Endothelial cell of umbilical vein (primary cell): Measurements from ENCODE around the gene COL4A2. TPM values are rescaled to one million over a fixed set of nuclear protein-coding genes. Genes with fewer than 3 reads are reported as not detected.

Experiments used
- BruUV-seq: library from RNA; stranded (reverse); fragments of 400-500 nt; replicated peaks from 2 replicates; lab custom pipeline; 2021; lab: Mats Ljungman, UMichigan
- CTCF ChIA-PET: fragments of 300-600, 350-600 bp; sonication (Branson Sonifier 250); formaldehyde crosslinking; loops from one replicate; lab custom pipeline; 2021; ENCODE audit warnings: antibody characterized with exemption, inconsistent platforms; lab: Charles Lee
- POLR2A ChIA-PET: fragments of 300-600, 350-600 bp; sonication (Branson Sonifier 250); formaldehyde crosslinking; loops from one replicate; lab custom pipeline; 2021; ENCODE audit warnings: antibody characterized with exemption, inconsistent platforms; lab: Charles Lee
- DNase-seq: peaks from one replicate; pipeline ENCODE4 v3.0.0-alpha.2; 2011; ENCODE audit warnings: low read depth, low spot score
- FAIRE-seq: peaks from 2 replicates; lab custom pipeline; 2011; peaks lifted over from hg19 to GRCh38; lab: Jason Lieb, UNC
- H2AFZ ChIP-seq: 2 replicates; pipeline ENCODE4 v1.6.0; 2012; ENCODE audit warnings: low read depth, low read length, control low read depth, inconsistent platforms
- H3K27ac ChIP-seq: 2 replicates; pipeline ENCODE4 v1.5.1; 2011; ENCODE audit warnings: low read depth, mild to moderate bottlenecking, control low read depth, low read length, moderate library complexity; ENCODE audit not compliant: insufficient read depth
- H3K27me3 ChIP-seq, 2 experiments: 2 replicates each; pipeline versions ENCODE4 v1.6.0 to v1.6.1; 2011; ENCODE audit warnings: low read length in 2 of 2, mixed read lengths in 1 of 2; ENCODE audit not compliant: control insufficient read depth in 2 of 2, insufficient read depth in 2 of 2
- H3K36me3 ChIP-seq, 2 experiments: 2 replicates in 1 of 2; 3 replicates in 1 of 2; pipeline ENCODE4 v1.5.1; 2011; ENCODE audit warnings: low read length in 2 of 2, mild to moderate bottlenecking in 1 of 2, moderate library complexity in 1 of 2; ENCODE audit not compliant: control insufficient read depth in 2 of 2, insufficient read depth in 2 of 2; ENCODE audit errors: extremely low read depth in 1 of 2
- H3K4me1 ChIP-seq: 3 replicates; pipeline ENCODE4 v1.5.1; 2011; ENCODE audit warnings: mild to moderate bottlenecking, low read length; ENCODE audit not compliant: control insufficient read depth, insufficient read depth; ENCODE audit errors: extremely low read depth
- H3K4me2 ChIP-seq: 2 replicates; pipeline ENCODE4 v1.6.1; 2011; ENCODE audit warnings: low read length, control low read depth, mixed read lengths; ENCODE audit not compliant: insufficient read depth
- H3K4me3 ChIP-seq, 3 experiments: fragments of 200-600 bp in 1 of 3; sonication (generic), shearing (Covaris generic) in 1 of 3; replicated peaks in 1 of 3; 2 replicates each; pipeline ENCODE4 v1.5.1; 2011 to 2016; ENCODE audit warnings: control low read depth in 3 of 3, low read length in 3 of 3, mild to moderate bottlenecking in 2 of 3, inconsistent platforms in 1 of 3, low read depth in 1 of 3, moderate library complexity in 1 of 3; ENCODE audit not compliant: insufficient read depth in 1 of 3
- H3K79me2 ChIP-seq: 2 replicates; pipeline ENCODE4 v1.6.0; 2012; ENCODE audit warnings: low read length, inconsistent platforms; ENCODE audit not compliant: control insufficient read depth, insufficient read depth
- H3K9ac ChIP-seq: replicated peaks from 2 replicates; pipeline ENCODE3; 2011; ENCODE audit warnings: low read length, control low read depth; ENCODE audit not compliant: insufficient read depth; ENCODE audit errors: extremely low read depth
- H3K9me1 ChIP-seq: replicated peaks from 3 replicates; pipeline ENCODE4 v1.6.0; 2011; ENCODE audit warnings: mild to moderate bottlenecking, low read length; ENCODE audit not compliant: control insufficient read depth, insufficient read depth; ENCODE audit errors: extremely low read depth
- H3K9me3 ChIP-seq: replicated peaks from 2 replicates; pipeline ENCODE4 v1.5.1; 2012; ENCODE audit warnings: low read length, inconsistent platforms; ENCODE audit not compliant: control insufficient read depth, insufficient read depth
- H4K20me1 ChIP-seq: replicated peaks from 2 replicates; pipeline ENCODE3; 2011; ENCODE audit warnings: mild to moderate bottlenecking, low read length; ENCODE audit not compliant: control insufficient read depth, insufficient read depth; ENCODE audit errors: extremely low read depth
- FOS ChIP-seq: IDR thresholded peaks from 2 replicates; pipeline ENCODE4 v1.6.1; 2011; ENCODE audit warnings: mild to moderate bottlenecking, low read length, moderate library complexity, borderline replicate concordance; ENCODE audit not compliant: insufficient read depth
- GATA2 ChIP-seq: IDR thresholded peaks from 2 replicates; pipeline ENCODE4 v1.7.0; 2011; ENCODE audit warnings: low read depth, mild to moderate bottlenecking, moderate library complexity, mixed read lengths, low read length; ENCODE audit not compliant: insufficient read length, insufficient read depth
- MYC ChIP-seq: IDR thresholded peaks from one replicate; pipeline ENCODE4 v1.6.1; 2011; ENCODE audit warnings: mild to moderate bottlenecking, low read depth, low read length
- dilution Hi-C: fragments of 300-500 bp; cut with MboI; formaldehyde crosslinking; loops from one replicate; pipeline ENCODE4 v1.15.0; 2019; ENCODE audit warnings: low sequenced_read_pairs; ENCODE audit not compliant: extremely low pct_ligation_motif_present
- intact Hi-C: fragments of 100-400 bp; cut with micrococcal nuclease; formaldehyde crosslinking; loops from one replicate; pipeline ENCODE4 v1.10.0; 2022
- polyA plus RNA-seq, 4 experiments: library from polyadenylated mRNA; depleted of rRNA in 3 of 4; stranded (reverse) in 3 of 4; unstranded in 1 of 4; fragments of >200 nt; gene quantifications; 2 replicates each; pipeline versions ENCODE4 v1.2.1 to v1.2.3, GENCODE V29; 2011 to 2012; ENCODE audit warnings: missing spikeins in 1 of 4
- total RNA-seq: library from RNA; stranded (reverse); gene quantifications from 2 replicates; pipeline ENCODE4 v1.2.3, GENCODE V29; 2021
- TF ChIP-seq, protein P1 (sequence below): IDR thresholded peaks from 2 replicates; pipeline ENCODE4 v1.6.1; 2011; ENCODE audit not compliant: insufficient read depth, insufficient read length
- TF ChIP-seq, protein P2 (sequence below), 2 donors: IDR thresholded peaks; 1 replicate in 1 of 2; 2 replicates in 1 of 2; pipeline ENCODE4 v1.5.1; 2011; ENCODE audit warnings: low read length in 2 of 2, mild to moderate bottlenecking in 2 of 2, moderate library complexity in 2 of 2, control low read depth in 1 of 2, inconsistent platforms in 1 of 2, low read depth in 1 of 2; ENCODE audit not compliant: insufficient read depth in 1 of 2; ENCODE audit errors: extremely low read depth in 1 of 2

Gene COL4A2
- total and polyA plus RNA-seq, 2 donors (not counting 3 experiments of a cell fraction or from before 2014, with no cell fraction given) = 792 to 940 TPM

DNA sequence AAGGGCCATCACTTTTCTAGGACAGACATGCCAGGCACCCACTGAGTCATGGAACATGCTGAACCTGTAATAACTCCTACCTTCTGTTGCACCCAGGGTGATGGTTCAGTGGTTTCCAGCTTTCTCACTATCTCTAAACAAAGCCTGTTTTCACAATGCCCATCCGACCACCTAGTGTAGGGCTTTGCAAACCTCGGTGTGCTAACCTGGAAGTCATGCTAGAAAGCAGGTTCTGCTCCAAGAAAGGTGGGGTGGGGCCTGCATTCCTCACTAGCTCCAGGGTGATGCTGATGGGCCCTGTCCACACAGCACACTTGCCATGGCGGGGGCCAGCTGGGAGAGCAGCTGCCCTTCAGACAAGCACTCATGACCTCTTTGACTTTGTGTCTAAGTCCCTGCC, 43.4 kb downstream of the COL4A2 start:
- ChIA-PET POLR2A (no interaction called here), CTCF (interaction anchor here (1.0 to 1.7 kb wide), 2 partner anchors 10 to 103 kb away, joined by 5 to 6 read pairs; no protein-coding TSS in a partner anchor)
- Histone ChIP-seq H3K4me3 (no peak overlapping the region), H3K9me3 (no peaks in the 10 kb centered on the region), H3K36me3 (peaks cover 0 to 1% of the 10 kb centered on the region in 2 experiments), H2AFZ (no peak overlapping the region), H3K27ac (no peak overlapping the region), H3K4me1 (peaks cover 33% of the 10 kb centered on the region), H3K9me1 (no peaks in the 10 kb centered on the region), H3K27me3 (peaks cover 0 to 2% of the 10 kb centered on the region in 2 experiments), H4K20me1 (peaks cover 2% of the 10 kb centered on the region), H3K79me2 (peaks cover 46% of the 10 kb centered on the region), H3K4me2 (no peak overlapping the region), H3K9ac (no peak overlapping the region)
- DNase-seq (no peak), FAIRE-seq (no peak)
- TF ChIP-seq FOS = no peak
- no peak for TF ChIP-seq MYC
- TF ChIP-seq, protein P1, sequence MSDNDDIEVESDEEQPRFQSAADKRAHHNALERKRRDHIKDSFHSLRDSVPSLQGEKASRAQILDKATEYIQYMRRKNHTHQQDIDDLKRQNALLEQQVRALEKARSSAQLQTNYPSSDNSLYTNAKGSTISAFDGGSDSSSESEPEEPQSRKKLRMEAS = no peak
- BruUV-seq = no TSS peak
- dilution Hi-C loops = no loop called here
- intact Hi-C loops = no loop called here

DNA sequence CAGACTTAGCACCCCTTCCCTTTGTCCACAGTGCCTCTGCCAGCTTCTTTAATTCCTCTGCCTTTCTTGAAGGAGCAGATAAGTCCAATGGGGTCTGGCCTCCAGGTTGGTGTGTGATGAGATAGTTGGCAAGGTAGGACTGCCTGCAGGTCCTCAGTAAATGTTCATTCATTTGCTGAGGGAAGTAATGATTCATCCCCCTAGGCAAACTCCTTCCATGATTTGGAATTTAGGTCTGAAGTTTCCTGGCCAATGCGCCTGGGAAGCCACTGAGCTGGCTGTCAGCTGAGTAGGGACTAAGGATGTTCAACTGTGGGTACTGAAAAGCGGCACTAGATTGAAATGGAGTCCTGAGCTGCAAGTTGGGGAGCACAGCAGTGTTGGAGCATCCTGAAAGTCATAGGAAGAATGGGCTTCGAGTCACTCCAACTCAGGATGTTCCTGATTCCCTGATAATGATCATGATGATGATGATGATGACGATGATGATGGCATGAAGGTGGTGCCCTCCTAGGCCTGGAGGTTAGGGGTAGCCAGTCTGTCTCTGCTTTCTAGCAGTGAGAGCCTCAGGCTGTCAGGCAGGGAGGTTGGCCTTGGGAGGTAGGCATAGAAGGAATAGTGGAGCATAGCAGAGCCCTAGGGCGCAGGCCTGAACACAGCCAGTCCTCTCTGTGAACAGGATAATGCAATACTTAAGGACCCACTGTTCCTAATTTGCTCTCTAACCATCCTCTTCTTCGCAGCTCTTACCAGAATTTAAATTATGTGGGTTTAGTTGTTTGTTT, 44.7 kb downstream of the COL4A2 start:
- Histone ChIP-seq H3K27ac (no peak overlapping the region), H3K9ac (no peak overlapping the region), H3K27me3 (peaks cover 0 to 2% of the 10 kb centered on the region in 2 experiments), H3K9me1 (no peaks in the 10 kb centered on the region), H3K4me3 (no peak overlapping the region), H3K79me2 (peaks cover 40% of the 10 kb centered on the region), H3K4me1 (peaks cover 28% of the 10 kb centered on the region), H3K36me3 (no peaks in the 10 kb centered on the region), H4K20me1 (peaks cover 2% of the 10 kb centered on the region), H3K4me2 (no peak overlapping the region), H3K9me3 (no peaks in the 10 kb centered on the region), H2AFZ (no peak overlapping the region)
- BruUV-seq = no TSS peak
- CTCF ChIA-PET = interaction anchor here (1.0 to 2.5 kb wide), 5 partner anchors 10 to 104 kb away, joined by 3 to 9 read pairs (median 4); no protein-coding TSS in a partner anchor
- dilution Hi-C loops (no loop called here), intact Hi-C loops (no loop called here)
- FAIRE-seq (no peak), DNase-seq (no peak)
- POLR2A ChIA-PET = no interaction called here
- TF ChIP-seq, protein P2, sequence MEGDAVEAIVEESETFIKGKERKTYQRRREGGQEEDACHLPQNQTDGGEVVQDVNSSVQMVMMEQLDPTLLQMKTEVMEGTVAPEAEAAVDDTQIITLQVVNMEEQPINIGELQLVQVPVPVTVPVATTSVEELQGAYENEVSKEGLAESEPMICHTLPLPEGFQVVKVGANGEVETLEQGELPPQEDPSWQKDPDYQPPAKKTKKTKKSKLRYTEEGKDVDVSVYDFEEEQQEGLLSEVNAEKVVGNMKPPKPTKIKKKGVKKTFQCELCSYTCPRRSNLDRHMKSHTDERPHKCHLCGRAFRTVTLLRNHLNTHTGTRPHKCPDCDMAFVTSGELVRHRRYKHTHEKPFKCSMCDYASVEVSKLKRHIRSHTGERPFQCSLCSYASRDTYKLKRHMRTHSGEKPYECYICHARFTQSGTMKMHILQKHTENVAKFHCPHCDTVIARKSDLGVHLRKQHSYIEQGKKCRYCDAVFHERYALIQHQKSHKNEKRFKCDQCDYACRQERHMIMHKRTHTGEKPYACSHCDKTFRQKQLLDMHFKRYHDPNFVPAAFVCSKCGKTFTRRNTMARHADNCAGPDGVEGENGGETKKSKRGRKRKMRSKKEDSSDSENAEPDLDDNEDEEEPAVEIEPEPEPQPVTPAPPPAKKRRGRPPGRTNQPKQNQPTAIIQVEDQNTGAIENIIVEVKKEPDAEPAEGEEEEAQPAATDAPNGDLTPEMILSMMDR (IDR thresholded peaks at IDR 0.05; ENCODE audit: extremely low read depth in 1 of 2, insufficient read depth in 1 of 2, low read depth in 1 of 2, low read length in 2 of 2) = no peak
- TF ChIP-seq GATA2 = peak; percentile 55
